ENCODE measurements around the gene CAMK1D.

GRCh38 chr10:12799714-12800113 is 450.4 kb downstream of the CAMK1D start:
- TF ChIP-seq CTCF (IDR thresholded peaks at IDR 0.05) (no peak), POLR2A (IDR thresholded peaks at IDR 0.05) (no peak)

All from breast epithelium (tissue), 3 donors.